GM21381 (cell line): ENCODE results near the gene GTF2A1L.

Experiments used
- ATAC-seq: cut with Tn5 transposase; IDR thresholded peaks from one replicate; pipeline ENCODE4 v1.9.1; 2021; ENCODE audit warnings: mild to moderate bottlenecking, moderate library complexity; ENCODE audit not compliant: unreplicated experiment

The GTF2A1L gene

GRCh38 chr2:48728840-48729239, 111.2 kb downstream of the GTF2A1L start:
- no peak for ATAC-seq
